HepG2 (cell line): ENCODE data around the gene TXN2. TPM values are rescaled to one million over a fixed set of nuclear protein-coding genes. Genes with fewer than 3 reads are reported as not detected.
A peak's percentile ranks its signal among the peaks of the same experiment; 100 is the strongest.

ENCODE experiments used
- AHR ChIP-seq: IDR thresholded peaks from 2 replicates; pipeline ENCODE4 v1.6.1; 2018; ENCODE audit warnings: missing genetic modification reagents, missing compliant biosample characterization
- ERF ChIP-seq: IDR thresholded peaks from 2 replicates; pipeline ENCODE4 v1.6.1; 2018; ENCODE audit warnings: missing biosample characterization, missing genetic modification reagents
- FOXA1 ChIP-seq, 2 experiments: fragments of 450-650 bp in 1 of 2; sonication (generic) in 1 of 2; formaldehyde crosslinking in 1 of 2; IDR thresholded peaks; 2 replicates each; pipeline versions ENCODE4 v1.4.0 to v1.6.1; 2016 to 2020; ENCODE audit warnings: missing genetic modification reagents in 1 of 2
- KLF12 ChIP-seq: sonication (generic); formaldehyde crosslinking; IDR thresholded peaks from 2 replicates; pipeline ENCODE4 v1.4.0; 2020; ENCODE audit warnings: missing genetic modification reagents, borderline replicate concordance
- MAFK ChIP-seq, 2 experiments: IDR thresholded peaks in 1 of 2; conservative IDR thresholded peaks in 1 of 2; 2 replicates each; pipeline ENCODE4 v1.6.1; 2011; ENCODE audit warnings: improper control_type of control experiment in 2 of 2, low read length in 2 of 2
- MIER2 ChIP-seq: IDR thresholded peaks from 2 replicates; pipeline ENCODE4 v1.6.1; 2016; ENCODE audit warnings: missing biosample characterization, missing genetic modification reagents
- SMAD9 ChIP-seq: sonication (generic); formaldehyde crosslinking; IDR thresholded peaks from 2 replicates; pipeline ENCODE4 v1.5.1; 2020; ENCODE audit warnings: mild to moderate bottlenecking, missing genetic modification reagents
- ZFP90 ChIP-seq: sonication (generic); formaldehyde crosslinking; IDR thresholded peaks from 2 replicates; pipeline ENCODE4 v1.8.0; 2022; ENCODE audit warnings: missing genetic modification reagents, mild to moderate bottlenecking, inconsistent platforms, borderline replicate concordance
- ZNF142 ChIP-seq: sonication (generic); formaldehyde crosslinking; IDR thresholded peaks from 2 replicates; pipeline ENCODE4 v1.4.0; 2020; ENCODE audit warnings: missing genetic modification reagents
- ZNF160 ChIP-seq: sonication (generic); formaldehyde crosslinking; IDR thresholded peaks from 2 replicates; pipeline ENCODE4 v1.8.0; 2022; ENCODE audit warnings: mild to moderate bottlenecking, inconsistent platforms, missing genetic modification reagents
- ZNF205 ChIP-seq: IDR thresholded peaks from 2 replicates; pipeline ENCODE4 v1.6.1; 2018; ENCODE audit warnings: missing biosample characterization, missing genetic modification reagents
- ZNF441 ChIP-seq: sonication (generic); formaldehyde crosslinking; IDR thresholded peaks from 2 replicates; pipeline ENCODE4 v1.7.0; 2021; ENCODE audit warnings: missing genetic modification reagents, borderline replicate concordance
- ZNF724P ChIP-seq: sonication (generic); formaldehyde crosslinking; IDR thresholded peaks from 2 replicates; pipeline ENCODE4 v1.8.0; 2022; ENCODE audit warnings: missing genetic modification reagents, borderline replicate concordance
- polyA plus RNA-seq, 8 experiments: library from polyadenylated mRNA; depleted of rRNA in 3 of 8; stranded (reverse) in 7 of 8; unstranded in 1 of 8; fragments of >200 nt; fragmentation: Illumina TruSeq in 4 of 8; extraction: Trizol in 4 of 8; gene quantifications; 2 replicates each; pipeline versions ENCODE4 v1.2.1 to v1.2.3, GENCODE V29; 2011 to 2016; ENCODE audit warnings: low read depth in 4 of 8, missing spikeins in 1 of 8, mixed read lengths in 1 of 8; ENCODE audit not compliant: insufficient read depth in 1 of 8
- total RNA-seq, 5 experiments: library from RNA; depleted of rRNA; stranded (reverse); fragments of >200 nt; fragmentation: Illumina TruSeq; extraction: Trizol; gene quantifications; 2 replicates each; pipeline ENCODE4 v1.2.3, GENCODE V29; 2016; ENCODE audit warnings: low read depth in 1 of 5
- TF ChIP-seq, protein P1 (sequence below): sonication (generic); formaldehyde crosslinking; IDR thresholded peaks from 2 replicates; pipeline ENCODE4 v1.8.0; 2022; ENCODE audit warnings: missing genetic modification reagents, mild to moderate bottlenecking, inconsistent platforms, borderline replicate concordance
- TF ChIP-seq, protein P2 (sequence below): sonication (generic); formaldehyde crosslinking; IDR thresholded peaks from 2 replicates; pipeline ENCODE4 v1.4.0; 2020; ENCODE audit warnings: missing genetic modification reagents
- TF ChIP-seq, protein P3 (sequence below): IDR thresholded peaks from 2 replicates; pipeline ENCODE4 v1.4.0; 2020; ENCODE audit warnings: mild to moderate bottlenecking, missing genetic modification reagents

The TXN2 gene
- total and polyA plus RNA-seq, 2 of the 13 experiments (the other 11 are each of a cell fraction or from before 2014, with no cell fraction given): 41.4 to 109 TPM

GRCh38 chr22:36528795-36529751 lies 47.6 kb upstream of the TXN2 start, which contains the start of gene EIF3D (continued):
- TF ChIP-seq, protein P1, sequence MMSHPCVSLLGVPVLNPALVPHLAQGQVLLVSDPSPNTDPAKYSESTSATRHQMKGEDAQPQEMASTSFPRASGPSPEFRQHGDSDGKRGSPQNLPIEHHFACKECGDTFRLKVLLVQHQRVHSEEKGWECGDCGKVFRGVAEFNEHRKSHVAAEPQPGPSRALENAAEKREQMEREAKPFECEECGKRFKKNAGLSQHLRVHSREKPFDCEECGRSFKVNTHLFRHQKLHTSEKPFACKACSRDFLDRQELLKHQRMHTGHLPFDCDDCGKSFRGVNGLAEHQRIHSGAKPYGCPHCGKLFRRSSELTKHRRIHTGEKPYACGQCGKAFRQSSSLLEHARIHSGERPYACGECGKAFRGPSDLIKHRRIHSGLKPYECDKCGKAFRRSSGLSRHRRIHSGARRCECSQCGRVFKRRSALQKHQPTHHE (CRISPR knock-in tag): peak; percentile 79; the same call in 1 of the 2 replicates
- TF ChIP-seq FOXA1 (IDR thresholded peaks at IDR 0.05) (no peak), FOXA1 (CRISPR knock-in tag; IDR thresholded peaks at IDR 0.05) (peak; percentile 19; the same call in 1 of the 2 replicates), SMAD9 (CRISPR knock-in tag) (peak; percentile 29; the same call in 1 of the 2 replicates), KLF12 (CRISPR knock-in tag) (peak; percentile 88; the same call in 1 of the 2 replicates), ZFP90 (CRISPR knock-in tag) (peak; percentile 91; the same call in 1 of the 2 replicates), ZNF441 (CRISPR knock-in tag) (0 out of 2 replicates have a peak, but pooled peaks have one; percentile 24), MIER2 (no peak), MAFK (conservative IDR thresholded peaks at IDR 0.05 in 1 of 2, IDR thresholded peaks at IDR 0.05 in 1 of 2; ENCODE audit: low read length in 2 of 2) (0 out of 4 replicates have a peak, but pooled peaks of 1 of the 2 experiments have one; percentile 4), ZNF205 (CRISPR knock-in tag) (peak; percentile 62; the same call in 1 of the 2 replicates), ZNF724P (peak; percentile 38), ZNF160 (CRISPR knock-in tag) (peak; percentile 29), ERF (CRISPR knock-in tag) (peak; percentile 72; the same call in 1 of the 2 replicates), AHR (CRISPR knock-in tag) (no peak; the same call in 1 of the 2 replicates), ZNF142 (CRISPR knock-in tag) (no peak; the same call in 1 of the 2 replicates)
- TF ChIP-seq, protein P2, sequence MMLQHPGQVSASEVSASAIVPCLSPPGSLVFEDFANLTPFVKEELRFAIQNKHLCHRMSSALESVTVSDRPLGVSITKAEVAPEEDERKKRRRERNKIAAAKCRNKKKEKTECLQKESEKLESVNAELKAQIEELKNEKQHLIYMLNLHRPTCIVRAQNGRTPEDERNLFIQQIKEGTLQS (CRISPR knock-in tag): 0 out of 2 replicates have a peak, but pooled peaks have one; percentile 14
- TF ChIP-seq, protein P3, sequence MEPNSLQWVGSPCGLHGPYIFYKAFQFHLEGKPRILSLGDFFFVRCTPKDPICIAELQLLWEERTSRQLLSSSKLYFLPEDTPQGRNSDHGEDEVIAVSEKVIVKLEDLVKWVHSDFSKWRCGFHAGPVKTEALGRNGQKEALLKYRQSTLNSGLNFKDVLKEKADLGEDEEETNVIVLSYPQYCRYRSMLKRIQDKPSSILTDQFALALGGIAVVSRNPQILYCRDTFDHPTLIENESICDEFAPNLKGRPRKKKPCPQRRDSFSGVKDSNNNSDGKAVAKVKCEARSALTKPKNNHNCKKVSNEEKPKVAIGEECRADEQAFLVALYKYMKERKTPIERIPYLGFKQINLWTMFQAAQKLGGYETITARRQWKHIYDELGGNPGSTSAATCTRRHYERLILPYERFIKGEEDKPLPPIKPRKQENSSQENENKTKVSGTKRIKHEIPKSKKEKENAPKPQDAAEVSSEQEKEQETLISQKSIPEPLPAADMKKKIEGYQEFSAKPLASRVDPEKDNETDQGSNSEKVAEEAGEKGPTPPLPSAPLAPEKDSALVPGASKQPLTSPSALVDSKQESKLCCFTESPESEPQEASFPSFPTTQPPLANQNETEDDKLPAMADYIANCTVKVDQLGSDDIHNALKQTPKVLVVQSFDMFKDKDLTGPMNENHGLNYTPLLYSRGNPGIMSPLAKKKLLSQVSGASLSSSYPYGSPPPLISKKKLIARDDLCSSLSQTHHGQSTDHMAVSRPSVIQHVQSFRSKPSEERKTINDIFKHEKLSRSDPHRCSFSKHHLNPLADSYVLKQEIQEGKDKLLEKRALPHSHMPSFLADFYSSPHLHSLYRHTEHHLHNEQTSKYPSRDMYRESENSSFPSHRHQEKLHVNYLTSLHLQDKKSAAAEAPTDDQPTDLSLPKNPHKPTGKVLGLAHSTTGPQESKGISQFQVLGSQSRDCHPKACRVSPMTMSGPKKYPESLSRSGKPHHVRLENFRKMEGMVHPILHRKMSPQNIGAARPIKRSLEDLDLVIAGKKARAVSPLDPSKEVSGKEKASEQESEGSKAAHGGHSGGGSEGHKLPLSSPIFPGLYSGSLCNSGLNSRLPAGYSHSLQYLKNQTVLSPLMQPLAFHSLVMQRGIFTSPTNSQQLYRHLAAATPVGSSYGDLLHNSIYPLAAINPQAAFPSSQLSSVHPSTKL (CRISPR knock-in tag): peak; percentile 52; the same call in 1 of the 2 replicates
